ENCODE results near the gene TXNL4A.

GRCh38 chr18:80037300-80037699 is 48.9 kb upstream of the TXNL4A start:
- TF ChIP-seq, protein P1, sequence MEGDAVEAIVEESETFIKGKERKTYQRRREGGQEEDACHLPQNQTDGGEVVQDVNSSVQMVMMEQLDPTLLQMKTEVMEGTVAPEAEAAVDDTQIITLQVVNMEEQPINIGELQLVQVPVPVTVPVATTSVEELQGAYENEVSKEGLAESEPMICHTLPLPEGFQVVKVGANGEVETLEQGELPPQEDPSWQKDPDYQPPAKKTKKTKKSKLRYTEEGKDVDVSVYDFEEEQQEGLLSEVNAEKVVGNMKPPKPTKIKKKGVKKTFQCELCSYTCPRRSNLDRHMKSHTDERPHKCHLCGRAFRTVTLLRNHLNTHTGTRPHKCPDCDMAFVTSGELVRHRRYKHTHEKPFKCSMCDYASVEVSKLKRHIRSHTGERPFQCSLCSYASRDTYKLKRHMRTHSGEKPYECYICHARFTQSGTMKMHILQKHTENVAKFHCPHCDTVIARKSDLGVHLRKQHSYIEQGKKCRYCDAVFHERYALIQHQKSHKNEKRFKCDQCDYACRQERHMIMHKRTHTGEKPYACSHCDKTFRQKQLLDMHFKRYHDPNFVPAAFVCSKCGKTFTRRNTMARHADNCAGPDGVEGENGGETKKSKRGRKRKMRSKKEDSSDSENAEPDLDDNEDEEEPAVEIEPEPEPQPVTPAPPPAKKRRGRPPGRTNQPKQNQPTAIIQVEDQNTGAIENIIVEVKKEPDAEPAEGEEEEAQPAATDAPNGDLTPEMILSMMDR (conservative IDR thresholded peaks at IDR 0.05; ENCODE audit: low read depth, low read length): no peak
- TF ChIP-seq EZH2 (IDR thresholded peaks at IDR 0.05; ENCODE audit: borderline replicate concordance, low read depth, low read length, poor library complexity, severe bottlenecking): no peak

Measured in A673 (cell line).